ENCODE measurements around the gene ZNF462.

ZNF462 gene

GRCh38 chr9:106862821-106863720 is at the start of gene ZNF462:
TSS of gene ZNF462 (plus strand) at chr9:106863166. CDS start at chr9:106923384, 60,218 bp downstream.
- peaks cover 21% of the 10 kb centered on the region for H3K27me3 ChIP-seq (ENCODE audit: control insufficient read depth, insufficient read depth, low read length)
- peak within 1 kb of the TSS; percentile 80 for H3K4me3 ChIP-seq (ENCODE audit: low read length)
- no peaks in the 10 kb centered on the region for H3K36me3 ChIP-seq (ENCODE audit: control insufficient read depth, insufficient read depth, low read length)
- H3K4me1 ChIP-seq (ENCODE audit: control insufficient read depth, insufficient read depth, low read length), result peaks cover 6% of the 10 kb centered on the region
- no peaks in the 10 kb centered on the region for H3K9me3 ChIP-seq (ENCODE audit: control insufficient read depth, low read length)
- H3K9ac ChIP-seq (ENCODE audit: low read length), result peak within 1 kb of the TSS; percentile 81

- H3K9ac ChIP-seq (ENCODE audit: low read length), result no peak overlapping the region
Measured at GRCh38 chr9:106816524-106816923, 46.4 kb upstream of the ZNF462 start.

GRCh38 chr9:106818034-106818433 is 44.9 kb upstream of the ZNF462 start:
- Histone ChIP-seq H3K27me3 (ENCODE audit: control insufficient read depth, insufficient read depth, low read length) (no peaks in the 10 kb centered on the region), H3K4me1 (ENCODE audit: control insufficient read depth, insufficient read depth, low read length) (no peaks in the 10 kb centered on the region), H3K9me3 (ENCODE audit: control insufficient read depth, low read length) (no peaks in the 10 kb centered on the region), H3K9ac (ENCODE audit: low read length) (no peak overlapping the region), H3K36me3 (ENCODE audit: control insufficient read depth, insufficient read depth, low read length) (no peaks in the 10 kb centered on the region), H3K4me3 (ENCODE audit: low read length) (no peak overlapping the region)

More at GRCh38 chr9:106816524-106816923, 46.4 kb upstream of the ZNF462 start:
- H3K4me3 ChIP-seq (ENCODE audit: low read length), result no peak overlapping the region
- no peaks in the 10 kb centered on the region for H3K4me1 ChIP-seq (ENCODE audit: control insufficient read depth, insufficient read depth, low read length)
- H3K27me3 ChIP-seq (ENCODE audit: control insufficient read depth, insufficient read depth, low read length), result no peaks in the 10 kb centered on the region
- H3K36me3 ChIP-seq (ENCODE audit: control insufficient read depth, insufficient read depth, low read length), result no peaks in the 10 kb centered on the region
- no peaks in the 10 kb centered on the region for H3K9me3 ChIP-seq (ENCODE audit: control insufficient read depth, low read length)

GRCh38 chr9:106820866-106821265 is 42.1 kb upstream of the ZNF462 start:
- Histone ChIP-seq H3K27me3 (ENCODE audit: control insufficient read depth, insufficient read depth, low read length) (no peaks in the 10 kb centered on the region), H3K4me3 (ENCODE audit: low read length) (no peak overlapping the region), H3K9me3 (ENCODE audit: control insufficient read depth, low read length) (no peaks in the 10 kb centered on the region), H3K36me3 (ENCODE audit: control insufficient read depth, insufficient read depth, low read length) (no peaks in the 10 kb centered on the region), H3K4me1 (ENCODE audit: control insufficient read depth, insufficient read depth, low read length) (no peaks in the 10 kb centered on the region), H3K9ac (ENCODE audit: low read length) (no peak overlapping the region)

- Histone ChIP-seq H3K4me1 (ENCODE audit: control insufficient read depth, insufficient read depth, low read length) (no peaks in the 10 kb centered on the region), H3K27me3 (ENCODE audit: control insufficient read depth, insufficient read depth, low read length) (no peaks in the 10 kb centered on the region), H3K9ac (ENCODE audit: low read length) (no peak overlapping the region), H3K36me3 (ENCODE audit: control insufficient read depth, insufficient read depth, low read length) (no peaks in the 10 kb centered on the region), H3K9me3 (ENCODE audit: control insufficient read depth, low read length) (no peaks in the 10 kb centered on the region), H3K4me3 (ENCODE audit: low read length) (no peak overlapping the region)
Measured at GRCh38 chr9:106828070-106828469, 34.9 kb upstream of the ZNF462 start.

GRCh38 chr9:106828965-106829364 is 34.0 kb upstream of the ZNF462 start:
- Histone ChIP-seq H3K4me1 (ENCODE audit: control insufficient read depth, insufficient read depth, low read length) (no peaks in the 10 kb centered on the region), H3K9me3 (ENCODE audit: control insufficient read depth, low read length) (no peaks in the 10 kb centered on the region), H3K27me3 (ENCODE audit: control insufficient read depth, insufficient read depth, low read length) (no peaks in the 10 kb centered on the region), H3K36me3 (ENCODE audit: control insufficient read depth, insufficient read depth, low read length) (no peaks in the 10 kb centered on the region), H3K9ac (ENCODE audit: low read length) (no peak overlapping the region), H3K4me3 (ENCODE audit: low read length) (no peak overlapping the region)

GRCh38 chr9:106829666-106830408 is 33.1 kb upstream of the ZNF462 start:
- no peaks in the 10 kb centered on the region for H3K4me1 ChIP-seq (ENCODE audit: control insufficient read depth, insufficient read depth, low read length)
- H3K36me3 ChIP-seq (ENCODE audit: control insufficient read depth, insufficient read depth, low read length), result no peaks in the 10 kb centered on the region
- H3K27me3 ChIP-seq (ENCODE audit: control insufficient read depth, insufficient read depth, low read length), result no peaks in the 10 kb centered on the region
- no peaks in the 10 kb centered on the region for H3K9me3 ChIP-seq (ENCODE audit: control insufficient read depth, low read length)
- H3K9ac ChIP-seq (ENCODE audit: low read length), result no peak overlapping the region
- no peak overlapping the region for H3K4me3 ChIP-seq (ENCODE audit: low read length)

- Histone ChIP-seq H3K4me1 (ENCODE audit: control insufficient read depth, insufficient read depth, low read length) (no peaks in the 10 kb centered on the region), H3K9me3 (ENCODE audit: control insufficient read depth, low read length) (no peaks in the 10 kb centered on the region), H3K36me3 (ENCODE audit: control insufficient read depth, insufficient read depth, low read length) (no peaks in the 10 kb centered on the region), H3K27me3 (ENCODE audit: control insufficient read depth, insufficient read depth, low read length) (no peaks in the 10 kb centered on the region), H3K9ac (ENCODE audit: low read length) (no peak overlapping the region), H3K4me3 (ENCODE audit: low read length) (no peak overlapping the region)
Measured at GRCh38 chr9:106830527-106831150, 32.3 kb upstream of the ZNF462 start.

- H3K36me3 ChIP-seq (ENCODE audit: control insufficient read depth, insufficient read depth, low read length), result no peaks in the 10 kb centered on the region
- no peaks in the 10 kb centered on the region for H3K9me3 ChIP-seq (ENCODE audit: control insufficient read depth, low read length)
- H3K4me3 ChIP-seq (ENCODE audit: low read length), result no peak overlapping the region
- H3K4me1 ChIP-seq (ENCODE audit: control insufficient read depth, insufficient read depth, low read length), result no peaks in the 10 kb centered on the region
- no peaks in the 10 kb centered on the region for H3K27me3 ChIP-seq (ENCODE audit: control insufficient read depth, insufficient read depth, low read length)
- H3K9ac ChIP-seq (ENCODE audit: low read length), result no peak overlapping the region
Measured at GRCh38 chr9:106834888-106835287, 28.1 kb upstream of the ZNF462 start.

- no peak overlapping the region for H3K9ac ChIP-seq (ENCODE audit: low read length)
- no peaks in the 10 kb centered on the region for H3K36me3 ChIP-seq (ENCODE audit: control insufficient read depth, insufficient read depth, low read length)
- H3K4me3 ChIP-seq (ENCODE audit: low read length), result no peak overlapping the region
- H3K27me3 ChIP-seq (ENCODE audit: control insufficient read depth, insufficient read depth, low read length), result no peaks in the 10 kb centered on the region
- H3K9me3 ChIP-seq (ENCODE audit: control insufficient read depth, low read length), result no peaks in the 10 kb centered on the region
- H3K4me1 ChIP-seq (ENCODE audit: control insufficient read depth, insufficient read depth, low read length), result no peaks in the 10 kb centered on the region
Measured at GRCh38 chr9:106835840-106836239, 27.1 kb upstream of the ZNF462 start.

GRCh38 chr9:106843371-106843770 is 19.6 kb upstream of the ZNF462 start:
- H3K27me3 ChIP-seq (ENCODE audit: control insufficient read depth, insufficient read depth, low read length), result no peaks in the 10 kb centered on the region
- H3K4me3 ChIP-seq (ENCODE audit: low read length), result no peak overlapping the region
- no peaks in the 10 kb centered on the region for H3K36me3 ChIP-seq (ENCODE audit: control insufficient read depth, insufficient read depth, low read length)
- H3K9ac ChIP-seq (ENCODE audit: low read length), result no peak overlapping the region
- no peaks in the 10 kb centered on the region for H3K9me3 ChIP-seq (ENCODE audit: control insufficient read depth, low read length)
- H3K4me1 ChIP-seq (ENCODE audit: control insufficient read depth, insufficient read depth, low read length), result no peaks in the 10 kb centered on the region

- H3K36me3 ChIP-seq (ENCODE audit: control insufficient read depth, insufficient read depth, low read length), result no peaks in the 10 kb centered on the region
- H3K4me3 ChIP-seq (ENCODE audit: low read length), result no peak overlapping the region
- no peaks in the 10 kb centered on the region for H3K4me1 ChIP-seq (ENCODE audit: control insufficient read depth, insufficient read depth, low read length)
- H3K9ac ChIP-seq (ENCODE audit: low read length), result no peak overlapping the region
- no peaks in the 10 kb centered on the region for H3K9me3 ChIP-seq (ENCODE audit: control insufficient read depth, low read length)
- no peaks in the 10 kb centered on the region for H3K27me3 ChIP-seq (ENCODE audit: control insufficient read depth, insufficient read depth, low read length)
Measured at GRCh38 chr9:106846307-106846706, 16.7 kb upstream of the ZNF462 start.
